KMS-11 (cell line): ENCODE data around the gene RADIL.

Source experiments
- H2AFZ ChIP-seq: fragments of 200-600 bp; sonication (generic); 2 replicates; pipeline ENCODE4 v1.6.1; 2016; ENCODE audit warnings: antibody characterized with exemption, mixed run types, low read depth
- H3K27ac ChIP-seq: fragments of 200-600 bp; sonication (generic); 2 replicates; pipeline ENCODE4 v1.6.1; 2016; ENCODE audit warnings: mild to moderate bottlenecking, mixed run types
- H3K27me3 ChIP-seq: fragments of 200-600 bp; sonication (generic); 2 replicates; pipeline ENCODE4 v1.6.1; 2017; ENCODE audit warnings: mild to moderate bottlenecking, low read depth, mixed run types, moderate library complexity; ENCODE audit not compliant: insufficient read depth
- H3K36me3 ChIP-seq: fragments of 200-600 bp; sonication (generic); 2 replicates; pipeline ENCODE4 v1.6.1; 2017; ENCODE audit warnings: mild to moderate bottlenecking, mixed run types; ENCODE audit not compliant: insufficient read depth
- H3K4me1 ChIP-seq: fragments of 200-600 bp; sonication (generic); 2 replicates; pipeline ENCODE4 v1.6.1; 2016; ENCODE audit warnings: mild to moderate bottlenecking, low read depth, mixed run types; ENCODE audit not compliant: poor library complexity, severe bottlenecking
- H3K4me2 ChIP-seq: fragments of 200-600 bp; sonication (generic); 2 replicates; pipeline ENCODE4 v1.7.0; 2016; ENCODE audit warnings: mild to moderate bottlenecking, mixed run types
- H3K4me3 ChIP-seq: fragments of 200-600 bp; sonication (generic); IDR thresholded peaks from 2 replicates; pipeline ENCODE4 v1.6.1; 2017; ENCODE audit warnings: low read depth, low read length, mixed read lengths; ENCODE audit not compliant: insufficient read depth
- H3K79me2 ChIP-seq: fragments of 200-600 bp; sonication (generic); 2 replicates; pipeline ENCODE4 v1.6.1; 2016; ENCODE audit warnings: low read depth, mixed run types; ENCODE audit not compliant: insufficient read depth
- H3K9ac ChIP-seq: fragments of 200-600 bp; sonication (generic); 2 replicates; pipeline ENCODE4 v1.6.1; 2016; ENCODE audit warnings: mild to moderate bottlenecking, mixed run types
- H4K20me1 ChIP-seq: fragments of 200-600 bp; sonication (generic); 2 replicates; pipeline ENCODE4 v1.6.1; 2016; ENCODE audit warnings: mild to moderate bottlenecking, mixed run types; ENCODE audit not compliant: insufficient read depth
- TF ChIP-seq, protein P1 (sequence below): fragments of 200-600 bp; sonication (generic); conservative IDR thresholded peaks from 2 replicates; pipeline ENCODE4 v1.6.1; 2017; ENCODE audit warnings: low read depth, mild to moderate bottlenecking, antibody characterized with exemption, low read length, moderate library complexity, mixed read lengths

The RADIL gene

GRCh38 chr7:4786015-4786414 lies 97.5 kb downstream of the RADIL start:
- Histone ChIP-seq H4K20me1 (no peaks in the 10 kb centered on the region), H3K4me3 (no peak overlapping the region), H3K4me2 (no peak overlapping the region), H2AFZ (no peak overlapping the region), H3K79me2 (no peaks in the 10 kb centered on the region), H3K27me3 (no peaks in the 10 kb centered on the region), H3K4me1 (no peaks in the 10 kb centered on the region), H3K9ac (no peak overlapping the region), H3K36me3 (peaks cover 6% of the 10 kb centered on the region; the same call in 1 of the 2 replicates), H3K27ac (no peak overlapping the region)
- TF ChIP-seq, protein P1, sequence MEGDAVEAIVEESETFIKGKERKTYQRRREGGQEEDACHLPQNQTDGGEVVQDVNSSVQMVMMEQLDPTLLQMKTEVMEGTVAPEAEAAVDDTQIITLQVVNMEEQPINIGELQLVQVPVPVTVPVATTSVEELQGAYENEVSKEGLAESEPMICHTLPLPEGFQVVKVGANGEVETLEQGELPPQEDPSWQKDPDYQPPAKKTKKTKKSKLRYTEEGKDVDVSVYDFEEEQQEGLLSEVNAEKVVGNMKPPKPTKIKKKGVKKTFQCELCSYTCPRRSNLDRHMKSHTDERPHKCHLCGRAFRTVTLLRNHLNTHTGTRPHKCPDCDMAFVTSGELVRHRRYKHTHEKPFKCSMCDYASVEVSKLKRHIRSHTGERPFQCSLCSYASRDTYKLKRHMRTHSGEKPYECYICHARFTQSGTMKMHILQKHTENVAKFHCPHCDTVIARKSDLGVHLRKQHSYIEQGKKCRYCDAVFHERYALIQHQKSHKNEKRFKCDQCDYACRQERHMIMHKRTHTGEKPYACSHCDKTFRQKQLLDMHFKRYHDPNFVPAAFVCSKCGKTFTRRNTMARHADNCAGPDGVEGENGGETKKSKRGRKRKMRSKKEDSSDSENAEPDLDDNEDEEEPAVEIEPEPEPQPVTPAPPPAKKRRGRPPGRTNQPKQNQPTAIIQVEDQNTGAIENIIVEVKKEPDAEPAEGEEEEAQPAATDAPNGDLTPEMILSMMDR, result no peak

DNA sequence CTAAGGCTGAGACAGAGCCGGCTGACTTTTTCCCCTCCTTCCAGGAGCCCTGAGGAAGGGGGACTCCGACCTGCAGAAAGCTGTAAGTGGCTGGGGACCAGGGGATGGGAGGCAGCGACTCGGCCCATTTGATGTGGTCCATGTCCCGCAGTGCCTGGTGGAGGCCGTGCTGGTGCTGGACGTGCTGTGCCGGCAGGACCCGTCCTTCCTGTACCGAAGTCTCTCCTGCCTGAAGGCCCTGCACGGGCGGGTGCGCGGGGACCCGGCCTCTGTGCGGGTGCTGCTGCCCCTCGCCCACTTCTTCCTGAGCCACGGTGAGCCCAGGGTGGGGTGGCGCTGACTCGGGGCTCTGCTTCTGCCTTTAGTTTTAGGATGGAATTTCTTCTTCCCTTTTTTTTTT lies 98.1 kb downstream of the RADIL start:
- TF ChIP-seq, protein P1, result no peak
- Histone ChIP-seq H3K27ac (no peak overlapping the region), H3K36me3 (peaks cover 6% of the 10 kb centered on the region; the same call in 1 of the 2 replicates), H3K9ac (no peak overlapping the region), H3K4me3 (no peak overlapping the region), H3K79me2 (no peaks in the 10 kb centered on the region), H3K27me3 (no peaks in the 10 kb centered on the region), H4K20me1 (no peaks in the 10 kb centered on the region), H3K4me2 (no peak overlapping the region), H2AFZ (no peak overlapping the region), H3K4me1 (no peaks in the 10 kb centered on the region)

GRCh38 chr7:4784799-4785198 lies 98.7 kb downstream of the RADIL start:
- peaks cover 6% of the 10 kb centered on the region; the same call in 1 of the 2 replicates for H3K36me3 ChIP-seq
- TF ChIP-seq, protein P1, result no peak
- no peak overlapping the region for H2AFZ ChIP-seq
- H3K27ac ChIP-seq, result no peak overlapping the region
- no peaks in the 10 kb centered on the region for H3K27me3 ChIP-seq
- H4K20me1 ChIP-seq, result no peaks in the 10 kb centered on the region
- H3K79me2 ChIP-seq, result 0 out of 2 replicates have a peak, but pooled peaks cover 5% of the 10 kb centered on the region
- H3K9ac ChIP-seq, result no peak overlapping the region
- H3K4me1 ChIP-seq, result no peaks in the 10 kb centered on the region
- H3K4me3 ChIP-seq, result no peak overlapping the region
- no peak overlapping the region for H3K4me2 ChIP-seq

DNA sequence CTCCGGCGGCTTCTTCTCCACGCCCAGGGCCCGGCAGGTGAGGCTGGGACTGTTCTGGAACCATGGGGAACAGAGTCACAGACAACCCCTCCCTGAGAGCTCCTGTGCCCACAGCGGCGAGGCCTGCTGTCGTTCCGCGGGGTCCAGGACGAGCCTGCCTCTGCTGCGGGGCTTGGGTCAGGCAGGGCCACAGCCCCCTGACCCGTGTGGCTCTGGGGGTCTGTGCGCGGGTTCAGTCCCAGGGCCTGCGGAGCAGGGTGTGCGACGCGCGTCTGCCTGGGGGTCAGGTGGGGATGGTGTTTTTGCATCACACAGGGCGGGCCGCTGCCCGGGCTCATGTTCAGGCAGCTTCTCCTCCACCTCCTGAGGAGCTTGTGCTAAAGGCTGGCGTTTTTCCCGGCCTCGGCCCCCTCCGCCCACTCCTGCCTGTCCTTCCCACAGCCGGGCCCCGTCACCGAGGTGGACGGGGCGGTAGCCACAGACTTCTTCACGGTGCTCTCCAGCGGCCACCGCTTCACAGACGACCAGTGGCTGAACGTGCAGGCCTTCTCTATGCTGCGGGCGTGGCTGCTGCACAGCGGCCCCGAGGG lies 99.7 kb downstream of the RADIL start:
- TF ChIP-seq, protein P1, result no peak
- Histone ChIP-seq H3K79me2 (peaks cover 10% of the 10 kb centered on the region; the same call in 1 of the 2 replicates), H3K4me3 (no peak overlapping the region), H3K4me2 (no peak overlapping the region), H3K4me1 (no peaks in the 10 kb centered on the region), H2AFZ (no peak overlapping the region), H3K27ac (no peak overlapping the region), H4K20me1 (no peaks in the 10 kb centered on the region), H3K36me3 (peaks cover 6% of the 10 kb centered on the region; the same call in 1 of the 2 replicates), H3K9ac (no peak overlapping the region), H3K27me3 (no peaks in the 10 kb centered on the region)
